Nephron (organoid): ENCODE results near the gene CAMTA2.
A peak's percentile ranks its signal among the peaks of the same experiment; 100 is the strongest.
"Not testable (repeated sequence)": the region's sequence is repeated elsewhere in the genome, so short reads cannot be mapped to it uniquely, and the experiment has no call there.

ENCODE experiments used
- H3K27ac Mint-ChIP-seq, 3 experiments: 2 replicates each; pipeline ENCODE4 v1.8.0; 2020; ENCODE audit warnings: mixed read lengths in 3 of 3, mild to moderate bottlenecking in 2 of 3, moderate library complexity in 1 of 3
- H3K27me3 Mint-ChIP-seq: 2 replicates; pipeline ENCODE4 v1.8.0; 2021; ENCODE audit warnings: low read depth, mild to moderate bottlenecking, moderate library complexity, mixed read lengths
- H3K36me3 Mint-ChIP-seq: 2 replicates; pipeline ENCODE4 v1.8.0; 2020; ENCODE audit warnings: low read depth, mixed read lengths
- H3K4me1 Mint-ChIP-seq: 2 replicates; pipeline ENCODE4 v1.8.0; 2020; ENCODE audit warnings: mixed read lengths
- H3K4me3 Mint-ChIP-seq, 3 experiments: 2 replicates each; pipeline ENCODE4 v1.8.0; 2020; ENCODE audit warnings: mild to moderate bottlenecking in 3 of 3, mixed read lengths in 3 of 3, moderate library complexity in 2 of 3
- H3K9me3 Mint-ChIP-seq: 2 replicates; pipeline ENCODE4 v1.8.0; 2020; ENCODE audit warnings: mixed read lengths
- TF ChIP-seq, protein P1 (sequence below), 3 experiments: fragments of 200-600 bp; sonication (generic); IDR thresholded peaks; one replicate each; pipeline ENCODE4 v1.5.0; 2021; ENCODE audit warnings: antibody characterized with exemption in 3 of 3; ENCODE audit not compliant: unreplicated experiment in 3 of 3

CAMTA2 gene

DNA sequence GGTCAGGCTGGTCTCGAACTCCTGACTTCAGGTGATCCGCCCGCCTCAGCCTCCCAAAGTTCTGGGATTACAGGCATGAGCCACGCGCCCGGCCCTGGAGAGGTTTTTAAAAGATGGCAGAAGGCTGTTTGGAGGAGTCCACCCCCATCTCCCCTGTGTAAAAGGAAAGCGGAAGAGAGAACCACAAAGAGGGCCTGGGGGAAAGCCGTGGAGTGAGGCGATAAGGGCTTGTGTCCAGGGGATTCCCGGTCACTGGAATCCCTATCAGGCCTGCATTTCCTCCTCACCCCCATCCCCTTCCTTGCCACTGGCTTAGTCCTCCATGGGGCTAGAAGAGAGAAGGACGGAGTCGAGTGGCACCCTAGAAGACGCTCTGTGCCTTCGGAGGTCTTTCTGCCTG is 55.5 kb downstream of the CAMTA2 start, which contains the start of gene GP1BA:
GP1BA (plus strand) TSS at position 315 of the 400 bp plus-strand sequence. CDS start 328 bp downstream, outside the sequence.
- Mint-ChIP-seq H3K9me3 (no peaks in the 10 kb centered on the region), H3K4me1 (peaks cover 10% of the 10 kb centered on the region), H3K27ac (no peak within 1 kb of the TSS), H3K36me3 (peaks cover 10% of the 10 kb centered on the region), H3K27me3 (no peaks in the 10 kb centered on the region), H3K4me3 (no peak within 1 kb of the TSS)
- TF ChIP-seq, protein P1, sequence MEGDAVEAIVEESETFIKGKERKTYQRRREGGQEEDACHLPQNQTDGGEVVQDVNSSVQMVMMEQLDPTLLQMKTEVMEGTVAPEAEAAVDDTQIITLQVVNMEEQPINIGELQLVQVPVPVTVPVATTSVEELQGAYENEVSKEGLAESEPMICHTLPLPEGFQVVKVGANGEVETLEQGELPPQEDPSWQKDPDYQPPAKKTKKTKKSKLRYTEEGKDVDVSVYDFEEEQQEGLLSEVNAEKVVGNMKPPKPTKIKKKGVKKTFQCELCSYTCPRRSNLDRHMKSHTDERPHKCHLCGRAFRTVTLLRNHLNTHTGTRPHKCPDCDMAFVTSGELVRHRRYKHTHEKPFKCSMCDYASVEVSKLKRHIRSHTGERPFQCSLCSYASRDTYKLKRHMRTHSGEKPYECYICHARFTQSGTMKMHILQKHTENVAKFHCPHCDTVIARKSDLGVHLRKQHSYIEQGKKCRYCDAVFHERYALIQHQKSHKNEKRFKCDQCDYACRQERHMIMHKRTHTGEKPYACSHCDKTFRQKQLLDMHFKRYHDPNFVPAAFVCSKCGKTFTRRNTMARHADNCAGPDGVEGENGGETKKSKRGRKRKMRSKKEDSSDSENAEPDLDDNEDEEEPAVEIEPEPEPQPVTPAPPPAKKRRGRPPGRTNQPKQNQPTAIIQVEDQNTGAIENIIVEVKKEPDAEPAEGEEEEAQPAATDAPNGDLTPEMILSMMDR (IDR thresholded peaks at IDR 0.05; ENCODE audit: unreplicated experiment in 3 of 3): no peak

DNA sequence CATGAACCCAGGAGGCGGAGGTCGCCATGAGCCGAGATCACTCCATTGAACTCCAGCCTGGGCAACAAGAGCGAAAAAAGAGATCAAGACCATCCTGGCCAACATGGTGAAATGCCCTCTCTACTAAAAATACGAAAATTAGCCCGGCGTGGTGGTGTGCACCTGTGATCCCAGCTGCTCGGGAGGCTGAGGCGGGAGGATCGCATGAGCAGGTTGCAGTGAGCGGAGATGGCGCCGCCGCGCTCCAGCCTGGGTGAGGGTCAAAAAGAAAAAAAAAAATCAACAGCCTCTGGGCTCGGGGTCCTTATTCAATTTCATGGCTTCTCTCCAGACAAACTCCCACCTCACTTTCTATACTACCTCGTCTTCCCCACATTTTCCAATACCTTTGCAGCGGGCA is 58.6 kb downstream of the CAMTA2 start:
- TF ChIP-seq, protein P1 (IDR thresholded peaks at IDR 0.05; ENCODE audit: unreplicated experiment in 3 of 3): no peak
- no peaks in the 10 kb centered on the region for H3K27me3 Mint-ChIP-seq
- H3K9me3 Mint-ChIP-seq: no peaks in the 10 kb centered on the region
- H3K4me1 Mint-ChIP-seq: peaks cover 2% of the 10 kb centered on the region
- peaks cover 5% of the 10 kb centered on the region for H3K36me3 Mint-ChIP-seq
- H3K4me3 Mint-ChIP-seq: no peak overlapping the region
- H3K27ac Mint-ChIP-seq: no peak overlapping the region

DNA sequence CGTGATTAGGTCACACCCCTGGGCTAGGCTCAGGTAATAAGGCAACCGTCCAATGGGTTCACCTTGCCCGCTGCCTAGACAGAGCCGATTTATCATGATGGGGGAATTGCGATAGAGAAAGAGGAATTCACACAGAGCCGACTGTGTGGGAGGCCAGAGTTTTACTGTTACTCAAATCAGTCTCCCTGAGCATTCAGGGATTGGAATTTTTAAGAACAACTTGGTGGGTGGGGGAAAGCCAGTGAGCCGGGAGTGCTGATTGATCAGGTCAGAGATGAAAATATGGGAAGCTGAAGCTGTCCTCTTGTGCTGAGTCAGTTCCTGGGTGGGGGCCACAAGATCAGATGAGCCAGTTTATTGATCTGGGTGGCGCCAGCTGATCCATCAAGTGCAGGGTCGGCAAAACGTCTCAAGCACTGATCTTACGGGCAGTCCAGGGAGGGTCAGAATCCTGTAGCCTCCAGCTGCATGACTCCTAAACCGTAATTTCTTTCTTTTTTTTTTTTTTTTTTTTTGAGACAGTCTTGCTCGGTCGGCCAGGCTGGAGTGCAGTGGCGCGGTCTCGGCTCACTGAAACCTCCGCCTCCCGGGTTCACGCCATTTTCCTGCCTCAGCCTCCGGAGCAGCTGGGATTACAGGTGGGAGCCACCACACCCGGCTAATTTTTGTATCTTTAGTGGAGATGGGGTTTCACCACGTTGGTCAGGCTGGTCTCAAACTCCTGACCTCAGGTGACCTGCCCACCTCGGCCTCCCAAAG is 60.7 kb downstream of the CAMTA2 start:
- not testable (repeated sequence) for H3K9me3 Mint-ChIP-seq, H3K27me3 Mint-ChIP-seq, H3K4me1 Mint-ChIP-seq, H3K36me3 Mint-ChIP-seq, H3K4me3 Mint-ChIP-seq
- H3K27ac Mint-ChIP-seq: peak overlapping the region in 1 of 3 experiments; percentile 58

- Mint-ChIP-seq H3K27me3 (no peaks in the 10 kb centered on the region), H3K27ac (no peak overlapping the region), H3K36me3 (no peaks in the 10 kb centered on the region), H3K9me3 (no peaks in the 10 kb centered on the region), H3K4me3 (no peak overlapping the region), H3K4me1 (peaks cover 6% of the 10 kb centered on the region)
- TF ChIP-seq, protein P1 (IDR thresholded peaks at IDR 0.05; ENCODE audit: unreplicated experiment in 3 of 3): no peak
These were observed 66.2 kb downstream of the CAMTA2 start for GRCh38 chr17:4921320-4921719.

- no peak overlapping the region for H3K4me3 Mint-ChIP-seq
- H3K27me3 Mint-ChIP-seq: no peaks in the 10 kb centered on the region
- no peaks in the 10 kb centered on the region for H3K9me3 Mint-ChIP-seq
- H3K27ac Mint-ChIP-seq: peak overlapping the region in 1 of 3 experiments; percentile 19
- TF ChIP-seq, protein P1 (IDR thresholded peaks at IDR 0.05; ENCODE audit: unreplicated experiment in 3 of 3): no peak
- no peaks in the 10 kb centered on the region for H3K36me3 Mint-ChIP-seq
- peaks cover 6% of the 10 kb centered on the region for H3K4me1 Mint-ChIP-seq
These were observed 67.0 kb downstream of the CAMTA2 start for GRCh38 chr17:4920351-4921048.

DNA sequence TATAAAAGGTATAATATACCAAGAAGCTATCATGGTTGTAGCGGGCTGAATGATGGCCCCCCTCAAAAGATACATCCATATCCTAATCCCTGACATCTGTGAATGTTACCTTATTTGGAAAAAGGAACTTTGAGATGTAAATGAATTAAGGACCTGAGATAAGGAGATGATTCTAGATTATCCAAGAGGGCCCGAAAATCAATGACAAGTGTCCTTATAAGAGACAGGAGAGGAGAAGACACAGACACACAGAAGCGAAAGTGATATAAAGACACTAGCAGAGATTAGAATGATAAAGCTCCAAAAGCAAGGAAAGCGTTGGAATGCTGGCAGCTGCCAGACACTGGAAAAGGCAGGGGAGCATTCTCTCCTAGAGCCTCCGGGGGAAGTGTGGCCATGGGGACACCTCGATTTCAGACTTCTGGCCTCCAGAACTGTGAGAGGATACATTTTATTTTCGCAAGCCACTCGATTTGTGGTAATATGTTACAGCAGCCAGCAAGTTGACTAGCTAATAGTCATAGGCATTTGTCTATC is 67.9 kb downstream of the CAMTA2 start:
- H3K4me3 Mint-ChIP-seq: no peak overlapping the region
- TF ChIP-seq, protein P1 (IDR thresholded peaks at IDR 0.05; ENCODE audit: unreplicated experiment in 3 of 3): no peak
- H3K27ac Mint-ChIP-seq: peak overlapping the region in 1 of 3 experiments; percentile 52
- peaks cover 6% of the 10 kb centered on the region for H3K4me1 Mint-ChIP-seq
- no peaks in the 10 kb centered on the region for H3K36me3 Mint-ChIP-seq
- H3K27me3 Mint-ChIP-seq: no peaks in the 10 kb centered on the region
- H3K9me3 Mint-ChIP-seq: no peaks in the 10 kb centered on the region
